Measurements from ENCODE around the gene HM13. TPM values are rescaled to one million over a fixed set of nuclear protein-coding genes. Genes with fewer than 3 reads are reported as not detected.
A peak's percentile ranks its signal among the peaks of the same experiment; 100 is the strongest.

Gene HM13
- total and polyA plus RNA-seq, 2 of the 13 experiments (the other 11 are each of a cell fraction or from before 2014, with no cell fraction given) = 118 to 243 TPM

GRCh38 chr20:31595654-31596411, 81.6 kb downstream of the HM13 start (continued):
- TF ChIP-seq NR1H2 (CRISPR knock-in tag; IDR thresholded peaks at IDR 0.05; ENCODE audit: borderline replicate concordance, low read depth) (no peak), ZNF614 (CRISPR knock-in tag; IDR thresholded peaks at IDR 0.05; ENCODE audit: borderline replicate concordance) (no peak; the same call in 1 of the 2 replicates), KLF11 (CRISPR knock-in tag; IDR thresholded peaks at IDR 0.05) (0 out of 2 replicates have a peak, but pooled peaks have one; percentile 28), MIER2 (CRISPR knock-in tag; IDR thresholded peaks at IDR 0.05) (0 out of 2 replicates have a peak, but pooled peaks have one; percentile 53), NFE2L1 (CRISPR knock-in tag; IDR thresholded peaks at IDR 0.05; ENCODE audit: borderline replicate concordance) (no peak), DDIT3 (CRISPR knock-in tag; IDR thresholded peaks at IDR 0.05) (no peak), SRSF4 (IDR thresholded peaks at IDR 0.05; ENCODE audit: low read depth, low read length, poor library complexity, severe bottlenecking) (no peak), IRF2 (CRISPR knock-in tag; IDR thresholded peaks at IDR 0.05) (no peak), ZFP82 (CRISPR knock-in tag; IDR thresholded peaks at IDR 0.05; ENCODE audit: borderline replicate concordance) (no peak), ZNF143 (CRISPR knock-in tag; IDR thresholded peaks at IDR 0.05) (no peak), ZFYVE20 (CRISPR knock-in tag; IDR thresholded peaks at IDR 0.05; ENCODE audit: borderline replicate concordance, low read depth) (no peak), ELF1 (CRISPR knock-in tag; IDR thresholded peaks at IDR 0.05) (no peak), SIN3A (IDR thresholded peaks at IDR 0.05; ENCODE audit: borderline replicate concordance, low read depth, low read length) (no peak), ZNF513 (CRISPR knock-in tag; conservative IDR thresholded peaks at IDR 0.05) (no peak; the same call in 1 of the 2 replicates), TCF7 (IDR thresholded peaks at IDR 0.05; ENCODE audit: low read depth) (peak; percentile 12; the same call in 1 of the 2 replicates), ZEB1 (IDR thresholded peaks at IDR 0.05; ENCODE audit: insufficient replicate concordance, low read depth) (no peak)
- TF ChIP-seq, protein P1, sequence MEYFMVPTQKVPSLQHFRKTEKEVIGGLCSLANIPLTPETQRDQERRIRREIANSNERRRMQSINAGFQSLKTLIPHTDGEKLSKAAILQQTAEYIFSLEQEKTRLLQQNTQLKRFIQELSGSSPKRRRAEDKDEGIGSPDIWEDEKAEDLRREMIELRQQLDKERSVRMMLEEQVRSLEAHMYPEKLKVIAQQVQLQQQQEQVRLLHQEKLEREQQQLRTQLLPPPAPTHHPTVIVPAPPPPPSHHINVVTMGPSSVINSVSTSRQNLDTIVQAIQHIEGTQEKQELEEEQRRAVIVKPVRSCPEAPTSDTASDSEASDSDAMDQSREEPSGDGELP (IDR thresholded peaks at IDR 0.05; ENCODE audit: borderline replicate concordance, low read depth) = peak; percentile 86; the same call in 1 of the 2 replicates
- TF ChIP-seq, protein P2, sequence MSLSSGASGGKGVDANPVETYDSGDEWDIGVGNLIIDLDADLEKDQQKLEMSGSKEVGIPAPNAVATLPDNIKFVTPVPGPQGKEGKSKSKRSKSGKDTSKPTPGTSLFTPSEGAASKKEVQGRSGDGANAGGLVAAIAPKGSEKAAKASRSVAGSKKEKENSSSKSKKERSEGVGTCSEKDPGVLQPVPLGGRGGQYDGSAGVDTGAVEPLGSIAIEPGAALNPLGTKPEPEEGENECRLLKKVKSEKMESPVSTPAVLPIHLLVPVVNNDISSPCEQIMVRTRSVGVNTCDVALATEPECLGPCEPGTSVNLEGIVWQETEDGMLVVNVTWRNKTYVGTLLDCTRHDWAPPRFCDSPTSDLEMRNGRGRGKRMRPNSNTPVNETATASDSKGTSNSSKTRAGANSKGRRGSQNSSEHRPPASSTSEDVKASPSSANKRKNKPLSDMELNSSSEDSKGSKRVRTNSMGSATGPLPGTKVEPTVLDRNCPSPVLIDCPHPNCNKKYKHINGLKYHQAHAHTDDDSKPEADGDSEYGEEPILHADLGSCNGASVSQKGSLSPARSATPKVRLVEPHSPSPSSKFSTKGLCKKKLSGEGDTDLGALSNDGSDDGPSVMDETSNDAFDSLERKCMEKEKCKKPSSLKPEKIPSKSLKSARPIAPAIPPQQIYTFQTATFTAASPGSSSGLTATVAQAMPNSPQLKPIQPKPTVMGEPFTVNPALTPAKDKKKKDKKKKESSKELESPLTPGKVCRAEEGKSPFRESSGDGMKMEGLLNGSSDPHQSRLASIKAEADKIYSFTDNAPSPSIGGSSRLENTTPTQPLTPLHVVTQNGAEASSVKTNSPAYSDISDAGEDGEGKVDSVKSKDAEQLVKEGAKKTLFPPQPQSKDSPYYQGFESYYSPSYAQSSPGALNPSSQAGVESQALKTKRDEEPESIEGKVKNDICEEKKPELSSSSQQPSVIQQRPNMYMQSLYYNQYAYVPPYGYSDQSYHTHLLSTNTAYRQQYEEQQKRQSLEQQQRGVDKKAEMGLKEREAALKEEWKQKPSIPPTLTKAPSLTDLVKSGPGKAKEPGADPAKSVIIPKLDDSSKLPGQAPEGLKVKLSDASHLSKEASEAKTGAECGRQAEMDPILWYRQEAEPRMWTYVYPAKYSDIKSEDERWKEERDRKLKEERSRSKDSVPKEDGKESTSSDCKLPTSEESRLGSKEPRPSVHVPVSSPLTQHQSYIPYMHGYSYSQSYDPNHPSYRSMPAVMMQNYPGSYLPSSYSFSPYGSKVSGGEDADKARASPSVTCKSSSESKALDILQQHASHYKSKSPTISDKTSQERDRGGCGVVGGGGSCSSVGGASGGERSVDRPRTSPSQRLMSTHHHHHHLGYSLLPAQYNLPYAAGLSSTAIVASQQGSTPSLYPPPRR (CRISPR knock-in tag; IDR thresholded peaks at IDR 0.05; ENCODE audit: borderline replicate concordance) = peak; percentile 47; the same call in 1 of the 2 replicates
- TF ChIP-seq, protein P3, sequence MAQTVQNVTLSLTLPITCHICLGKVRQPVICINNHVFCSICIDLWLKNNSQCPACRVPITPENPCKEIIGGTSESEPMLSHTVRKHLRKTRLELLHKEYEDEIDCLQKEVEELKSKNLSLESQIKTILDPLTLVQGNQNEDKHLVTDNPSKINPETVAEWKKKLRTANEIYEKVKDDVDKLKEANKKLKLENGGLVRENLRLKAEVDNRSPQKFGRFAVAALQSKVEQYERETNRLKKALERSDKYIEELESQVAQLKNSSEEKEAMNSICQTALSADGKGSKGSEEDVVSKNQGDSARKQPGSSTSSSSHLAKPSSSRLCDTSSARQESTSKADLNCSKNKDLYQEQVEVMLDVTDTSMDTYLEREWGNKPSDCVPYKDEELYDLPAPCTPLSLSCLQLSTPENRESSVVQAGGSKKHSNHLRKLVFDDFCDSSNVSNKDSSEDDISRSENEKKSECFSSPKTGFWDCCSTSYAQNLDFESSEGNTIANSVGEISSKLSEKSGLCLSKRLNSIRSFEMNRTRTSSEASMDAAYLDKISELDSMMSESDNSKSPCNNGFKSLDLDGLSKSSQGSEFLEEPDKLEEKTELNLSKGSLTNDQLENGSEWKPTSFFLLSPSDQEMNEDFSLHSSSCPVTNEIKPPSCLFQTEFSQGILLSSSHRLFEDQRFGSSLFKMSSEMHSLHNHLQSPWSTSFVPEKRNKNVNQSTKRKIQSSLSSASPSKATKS (CRISPR knock-in tag; IDR thresholded peaks at IDR 0.05) = no peak

Measured in HepG2 (cell line).